Right atrium auricular region (tissue), 2 donors: Measurements from ENCODE around the gene TXNIP. TPM values are rescaled to one million over a fixed set of nuclear protein-coding genes. Genes with fewer than 3 reads are reported as not detected.

Source experiments
- DNase-seq: peaks from one replicate; pipeline ENCODE4 v3.0.0-alpha.2; 2019; ENCODE audit warnings: low spot score
- H3K27ac ChIP-seq, 2 donors: fragments of 200-600 bp; sonication (generic); 1 replicate in 1 of 2; 2 replicates in 1 of 2; pipeline ENCODE4 v1.5.1; 2016 to 2019
- H3K27me3 ChIP-seq, 2 donors: fragments of 200-600 bp; sonication (generic); one replicate each; pipeline versions ENCODE4 v1.5.1 to v1.6.0; 2017 to 2019
- H3K36me3 ChIP-seq: fragments of 200-600 bp; sonication (generic); one replicate; pipeline ENCODE4 v1.5.1; 2016
- H3K4me1 ChIP-seq, 2 donors: fragments of 200-600 bp; sonication (generic); one replicate each; pipeline versions ENCODE4 v1.5.1 to v1.6.0; 2017 to 2019
- H3K4me3 ChIP-seq, 2 donors: fragments of 200-600 bp; sonication (generic); 1 replicate in 1 of 2; 2 replicates in 1 of 2; pipeline ENCODE4 v1.5.1; 2017 to 2019; ENCODE audit warnings: mild to moderate bottlenecking in 1 of 2, moderate library complexity in 1 of 2
- H3K9me3 ChIP-seq, 2 donors: fragments of 200-600 bp; sonication (generic); one replicate each; pipeline ENCODE4 v1.5.1; 2019
- total RNA-seq, 2 donors: library from RNA; depleted of rRNA; stranded (reverse); fragments of >200 nt; gene quantifications; one replicate each; pipeline ENCODE4 v1.1.0, GENCODE V29; 2016
- TF ChIP-seq, protein P1 (sequence below), 2 donors: fragments of 200-600 bp; sonication (generic); IDR thresholded peaks; one replicate each; pipeline ENCODE4 v1.5.1; 2019; ENCODE audit warnings: antibody characterized with exemption in 2 of 2

Gene TXNIP
- total RNA-seq, 2 donors from 2014 or later, result 898 to 1,186 TPM

- Histone ChIP-seq H3K4me1 (peaks cover 0 to 67% of the 10 kb centered on the region in 2 donors), H3K9me3 (no peaks in the 10 kb centered on the region), H3K27me3 (no peaks in the 10 kb centered on the region), H3K36me3 (no peaks in the 10 kb centered on the region), H3K27ac (peak overlapping the region; percentile 96 to 98), H3K4me3 (peak overlapping the region; percentile 32 to 38)
- no peak for DNase-seq
- TF ChIP-seq, protein P1, sequence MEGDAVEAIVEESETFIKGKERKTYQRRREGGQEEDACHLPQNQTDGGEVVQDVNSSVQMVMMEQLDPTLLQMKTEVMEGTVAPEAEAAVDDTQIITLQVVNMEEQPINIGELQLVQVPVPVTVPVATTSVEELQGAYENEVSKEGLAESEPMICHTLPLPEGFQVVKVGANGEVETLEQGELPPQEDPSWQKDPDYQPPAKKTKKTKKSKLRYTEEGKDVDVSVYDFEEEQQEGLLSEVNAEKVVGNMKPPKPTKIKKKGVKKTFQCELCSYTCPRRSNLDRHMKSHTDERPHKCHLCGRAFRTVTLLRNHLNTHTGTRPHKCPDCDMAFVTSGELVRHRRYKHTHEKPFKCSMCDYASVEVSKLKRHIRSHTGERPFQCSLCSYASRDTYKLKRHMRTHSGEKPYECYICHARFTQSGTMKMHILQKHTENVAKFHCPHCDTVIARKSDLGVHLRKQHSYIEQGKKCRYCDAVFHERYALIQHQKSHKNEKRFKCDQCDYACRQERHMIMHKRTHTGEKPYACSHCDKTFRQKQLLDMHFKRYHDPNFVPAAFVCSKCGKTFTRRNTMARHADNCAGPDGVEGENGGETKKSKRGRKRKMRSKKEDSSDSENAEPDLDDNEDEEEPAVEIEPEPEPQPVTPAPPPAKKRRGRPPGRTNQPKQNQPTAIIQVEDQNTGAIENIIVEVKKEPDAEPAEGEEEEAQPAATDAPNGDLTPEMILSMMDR (IDR thresholded peaks at IDR 0.05), result no peak
These were observed 10.6 kb downstream of the TXNIP start for GRCh38 chr1:145985502-145986439.

DNA sequence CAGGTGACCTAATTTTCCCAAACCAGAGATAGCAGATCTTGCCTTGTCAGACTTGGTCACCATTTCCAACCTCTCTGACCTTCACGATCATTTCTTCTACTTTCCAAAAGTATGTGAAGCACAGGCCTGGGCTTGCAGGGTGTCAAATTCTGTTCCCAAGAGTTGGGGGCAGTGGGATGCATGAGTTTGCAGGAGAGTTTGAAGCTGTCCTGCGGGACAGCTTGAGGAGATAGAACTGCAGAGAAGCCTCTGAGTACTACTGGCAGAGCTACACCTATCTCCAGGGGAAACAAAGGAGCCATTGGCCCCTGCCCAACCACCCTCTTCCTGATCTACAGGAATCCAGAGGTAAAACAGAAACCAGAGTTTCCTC, 11.3 kb downstream of the TXNIP start:
- Histone ChIP-seq H3K27me3 (no peaks in the 10 kb centered on the region), H3K9me3 (no peaks in the 10 kb centered on the region), H3K36me3 (no peaks in the 10 kb centered on the region), H3K4me1 (peaks cover 0 to 67% of the 10 kb centered on the region in 2 donors), H3K27ac (peak overlapping the region; percentile 96 to 98), H3K4me3 (peak overlapping the region; percentile 32 to 38)
- no peak for DNase-seq
- TF ChIP-seq, protein P1 (IDR thresholded peaks at IDR 0.05), result no peak

DNA sequence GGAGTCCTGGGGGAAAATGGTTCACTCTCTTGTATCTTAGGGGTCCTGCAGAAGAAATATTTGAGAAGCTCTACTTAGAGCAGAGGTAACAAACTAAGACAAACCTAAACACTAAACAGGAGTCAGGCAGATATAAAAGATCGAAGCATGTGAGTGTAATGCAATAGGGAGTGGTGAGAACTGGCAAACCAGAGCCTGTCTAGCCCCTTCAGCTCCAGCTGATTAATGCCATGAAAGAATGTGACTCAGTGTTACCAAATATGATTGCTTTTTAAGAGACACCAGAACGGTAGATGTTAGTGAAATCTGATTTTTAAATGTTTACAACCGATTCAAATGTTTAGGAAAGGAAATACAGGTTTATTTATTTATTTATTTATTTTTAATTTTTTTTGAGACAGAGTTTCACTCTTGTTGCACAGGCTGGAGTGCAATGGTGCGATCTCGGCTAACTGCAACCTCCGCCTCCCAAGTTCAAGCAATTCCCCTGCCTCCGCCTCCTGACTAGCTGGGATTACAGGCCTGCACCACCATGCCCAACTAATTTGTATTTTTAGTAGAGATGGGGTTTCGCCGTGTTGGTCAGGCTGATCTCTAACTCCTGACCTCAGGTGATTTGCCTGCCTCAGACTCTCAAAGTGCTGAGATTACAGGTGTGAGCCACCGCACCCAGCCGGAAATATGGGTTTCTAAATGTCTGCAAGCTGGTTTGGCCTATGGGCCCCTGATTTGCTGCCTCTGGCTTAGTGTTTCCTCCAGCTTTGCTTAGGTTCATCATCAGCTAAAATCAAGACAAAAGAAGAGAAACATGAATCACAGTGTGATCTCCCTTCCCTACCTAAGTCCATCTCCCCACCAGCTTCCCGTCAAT, 12.2 kb downstream of the TXNIP start:
- Histone ChIP-seq H3K27me3 (no peaks in the 10 kb centered on the region), H3K36me3 (no peaks in the 10 kb centered on the region), H3K4me1 (peaks cover 0 to 73% of the 10 kb centered on the region in 2 donors), H3K4me3 (peak overlapping the region; percentile 5 to 38), H3K27ac (peak overlapping the region; percentile 96 to 98), H3K9me3 (no peaks in the 10 kb centered on the region)
- TF ChIP-seq, protein P1 (IDR thresholded peaks at IDR 0.05), result no peak
- no peak for DNase-seq

- H3K27ac ChIP-seq, result peak overlapping the region; percentile 96 to 98
- no peak overlapping the region for H3K4me3 ChIP-seq
- DNase-seq, result no peak
- TF ChIP-seq, protein P1 (IDR thresholded peaks at IDR 0.05), result no peak
- no peaks in the 10 kb centered on the region for H3K36me3 ChIP-seq
- peaks cover 0 to 83% of the 10 kb centered on the region in 2 donors for H3K4me1 ChIP-seq
- H3K9me3 ChIP-seq, result no peaks in the 10 kb centered on the region
- H3K27me3 ChIP-seq, result no peaks in the 10 kb centered on the region
These were observed 13.1 kb downstream of the TXNIP start for GRCh38 chr1:145983206-145983675.

- TF ChIP-seq, protein P1 (IDR thresholded peaks at IDR 0.05), result no peak
- Histone ChIP-seq H3K9me3 (no peaks in the 10 kb centered on the region), H3K4me3 (no peak overlapping the region), H3K27me3 (no peaks in the 10 kb centered on the region), H3K36me3 (no peaks in the 10 kb centered on the region), H3K4me1 (peaks cover 0 to 94% of the 10 kb centered on the region in 2 donors), H3K27ac (peak overlapping the region; percentile 96 to 98)
- DNase-seq, result no peak
These were observed 14.2 kb downstream of the TXNIP start for GRCh38 chr1:145982010-145982723.
